ENCODE data around the gene AHCYL2.

GRCh38 chr7:129212126-129212525, 12.7 kb upstream of the AHCYL2 start:
- TF ChIP-seq, protein P1, sequence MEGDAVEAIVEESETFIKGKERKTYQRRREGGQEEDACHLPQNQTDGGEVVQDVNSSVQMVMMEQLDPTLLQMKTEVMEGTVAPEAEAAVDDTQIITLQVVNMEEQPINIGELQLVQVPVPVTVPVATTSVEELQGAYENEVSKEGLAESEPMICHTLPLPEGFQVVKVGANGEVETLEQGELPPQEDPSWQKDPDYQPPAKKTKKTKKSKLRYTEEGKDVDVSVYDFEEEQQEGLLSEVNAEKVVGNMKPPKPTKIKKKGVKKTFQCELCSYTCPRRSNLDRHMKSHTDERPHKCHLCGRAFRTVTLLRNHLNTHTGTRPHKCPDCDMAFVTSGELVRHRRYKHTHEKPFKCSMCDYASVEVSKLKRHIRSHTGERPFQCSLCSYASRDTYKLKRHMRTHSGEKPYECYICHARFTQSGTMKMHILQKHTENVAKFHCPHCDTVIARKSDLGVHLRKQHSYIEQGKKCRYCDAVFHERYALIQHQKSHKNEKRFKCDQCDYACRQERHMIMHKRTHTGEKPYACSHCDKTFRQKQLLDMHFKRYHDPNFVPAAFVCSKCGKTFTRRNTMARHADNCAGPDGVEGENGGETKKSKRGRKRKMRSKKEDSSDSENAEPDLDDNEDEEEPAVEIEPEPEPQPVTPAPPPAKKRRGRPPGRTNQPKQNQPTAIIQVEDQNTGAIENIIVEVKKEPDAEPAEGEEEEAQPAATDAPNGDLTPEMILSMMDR (IDR thresholded peaks at IDR 0.05; ENCODE audit: low read depth, low read length, poor library complexity, severe bottlenecking): no peak
- no peak for TF ChIP-seq EZH2phosphoT487 (IDR thresholded peaks at IDR 0.05; ENCODE audit: borderline replicate concordance, low read length)
